ELR (cell line): ENCODE measurements around the gene HOXA3.

ENCODE experiments used
- DNase-seq: peaks from one replicate; pipeline ENCODE4 v3.0.0-alpha.2; 2015; ENCODE audit warnings: low read depth

HOXA3 gene

DNA sequence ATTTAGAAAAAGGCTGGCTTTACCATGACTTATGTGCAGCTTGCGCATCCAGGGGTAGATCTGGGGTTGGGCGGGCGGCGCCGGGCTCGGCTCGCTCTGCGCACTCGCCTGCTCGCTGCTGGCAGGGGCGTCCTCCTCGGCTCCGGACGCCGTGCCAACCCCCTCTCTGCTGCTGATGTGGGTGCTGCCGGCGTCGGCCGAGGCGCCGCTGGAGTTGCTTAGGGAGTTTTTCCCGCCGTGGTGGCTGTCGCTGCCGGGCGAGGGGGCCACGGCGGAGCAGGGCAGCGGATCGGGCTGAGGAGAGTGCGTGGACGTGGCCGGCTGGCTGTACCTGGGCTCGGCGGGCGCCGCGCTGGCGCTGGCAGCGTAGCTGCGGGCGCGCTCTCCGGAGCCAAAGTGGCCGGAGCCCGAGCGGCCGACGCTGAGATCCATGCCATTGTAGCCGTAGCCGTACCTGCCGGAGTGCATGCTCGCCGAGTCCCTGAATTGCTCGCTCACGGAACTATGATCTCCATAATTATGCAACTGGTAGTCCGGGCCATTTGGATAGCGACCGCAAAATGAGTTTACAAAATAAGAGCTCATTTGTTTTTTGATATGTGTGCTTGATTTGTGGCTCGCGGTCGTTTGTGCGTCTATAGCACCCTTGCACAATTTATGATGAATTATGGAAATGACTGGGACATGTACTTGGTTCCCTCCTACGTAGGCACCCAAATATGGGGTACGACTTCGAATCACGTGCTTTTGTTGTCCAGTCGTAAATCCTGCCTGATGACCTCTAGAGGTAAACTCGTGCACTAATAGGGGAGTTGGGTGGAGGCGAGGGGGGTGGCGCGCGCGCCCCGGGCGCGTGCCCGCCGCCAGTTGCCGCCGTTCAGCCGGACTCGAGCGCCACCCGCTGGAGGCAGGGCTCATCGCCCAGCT is 9.1 kb downstream of the HOXA3 start, which contains the start of gene HOXA5:
Gene HOXA5 (minus strand): TSS at position 659 of the 927 bp plus-strand sequence. CDS start 74 bp downstream, at position 585.
- DNase-seq: peak; percentile 96

DNA sequence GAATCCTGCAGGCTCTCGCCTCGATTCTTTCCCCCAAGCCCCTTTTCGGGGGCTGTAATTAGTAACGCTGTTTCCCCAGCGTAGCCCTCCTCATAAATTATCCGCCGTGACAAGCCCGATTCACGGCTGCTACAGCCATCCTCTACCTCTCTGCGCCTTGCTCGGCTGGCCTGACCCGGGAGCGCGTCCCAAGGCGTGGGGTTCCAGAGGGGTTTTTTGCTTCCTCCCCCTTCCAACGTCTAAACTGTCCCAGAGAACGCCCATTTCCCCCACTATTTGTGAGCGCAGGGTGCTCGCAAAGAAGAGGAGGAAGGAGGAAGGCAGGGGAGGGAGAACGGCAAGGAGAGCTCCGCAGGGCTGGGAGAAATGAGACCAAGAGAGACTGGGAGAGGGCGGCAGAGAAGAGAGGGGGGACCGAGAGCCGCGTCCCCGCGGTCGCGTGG is 9.8 kb downstream of the HOXA3 start:
- no peak for DNase-seq

DNA sequence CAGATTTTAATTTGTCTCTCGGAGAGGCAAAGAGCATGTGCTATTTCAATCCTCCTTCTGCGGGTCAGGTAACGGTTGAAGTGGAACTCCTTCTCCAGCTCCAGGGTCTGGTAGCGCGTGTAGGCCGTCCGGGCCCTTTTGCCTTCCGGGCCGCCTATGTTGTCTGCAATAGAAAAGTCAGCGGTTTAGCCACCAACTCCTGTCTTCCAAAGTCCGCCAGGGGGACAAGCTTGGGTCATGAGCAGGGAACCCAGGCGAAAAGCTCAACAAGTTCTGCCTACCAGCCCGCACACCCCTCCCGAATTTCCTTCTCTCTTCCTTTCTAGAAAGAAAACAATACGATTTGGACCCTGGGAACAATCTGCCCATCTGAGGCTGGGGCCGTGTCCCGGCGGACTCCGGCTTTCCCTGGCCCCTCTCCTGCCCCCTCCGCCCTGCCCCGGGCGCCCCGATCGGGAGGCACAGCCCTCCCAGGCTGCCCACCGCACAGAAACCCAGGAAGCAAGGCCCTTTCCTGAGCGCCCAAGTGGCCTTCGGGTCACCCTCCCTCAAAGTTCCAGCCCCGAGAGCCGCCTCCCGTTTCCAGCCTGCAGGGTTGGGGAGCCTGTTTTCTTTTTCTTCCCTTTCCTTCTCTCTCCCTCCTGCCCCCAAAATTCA is 10.3 kb downstream of the HOXA3 start:
- no peak for DNase-seq

DNA sequence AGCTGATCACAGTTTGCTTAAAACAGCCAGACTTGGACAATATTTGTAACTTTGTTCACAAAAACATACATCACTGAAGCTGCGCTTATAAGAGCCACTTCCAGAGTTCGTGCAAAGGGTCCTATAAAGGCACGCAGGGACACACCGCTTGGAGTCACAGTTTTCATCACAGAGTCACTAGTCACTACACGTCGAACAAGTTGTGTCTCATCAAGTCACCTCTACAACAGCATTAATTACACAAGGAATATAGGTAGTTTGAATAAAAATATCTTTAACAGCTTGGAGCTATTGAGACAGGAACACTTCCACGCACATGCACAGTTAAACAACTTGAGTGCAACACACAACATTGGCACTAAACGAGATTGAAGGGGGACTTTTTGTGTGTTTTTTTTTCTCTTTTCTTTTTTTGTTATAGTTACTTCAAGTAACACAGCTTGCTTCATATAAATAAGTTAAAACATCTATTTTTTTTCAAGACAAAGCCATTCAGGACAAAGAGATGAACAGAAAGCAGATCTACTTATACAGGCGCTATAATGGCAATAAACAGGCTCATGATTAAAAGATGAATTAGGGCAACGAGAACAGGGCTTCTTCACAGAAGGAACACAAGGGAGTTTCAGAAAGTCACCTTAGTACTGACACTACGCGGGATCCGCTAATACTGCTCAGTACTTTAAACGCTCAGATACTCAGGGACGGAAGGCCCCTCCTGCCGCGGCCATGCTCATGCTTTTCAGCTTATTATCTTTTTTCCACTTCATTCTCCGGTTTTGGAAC is 11.1 kb downstream of the HOXA3 start:
- no peak for DNase-seq

DNA sequence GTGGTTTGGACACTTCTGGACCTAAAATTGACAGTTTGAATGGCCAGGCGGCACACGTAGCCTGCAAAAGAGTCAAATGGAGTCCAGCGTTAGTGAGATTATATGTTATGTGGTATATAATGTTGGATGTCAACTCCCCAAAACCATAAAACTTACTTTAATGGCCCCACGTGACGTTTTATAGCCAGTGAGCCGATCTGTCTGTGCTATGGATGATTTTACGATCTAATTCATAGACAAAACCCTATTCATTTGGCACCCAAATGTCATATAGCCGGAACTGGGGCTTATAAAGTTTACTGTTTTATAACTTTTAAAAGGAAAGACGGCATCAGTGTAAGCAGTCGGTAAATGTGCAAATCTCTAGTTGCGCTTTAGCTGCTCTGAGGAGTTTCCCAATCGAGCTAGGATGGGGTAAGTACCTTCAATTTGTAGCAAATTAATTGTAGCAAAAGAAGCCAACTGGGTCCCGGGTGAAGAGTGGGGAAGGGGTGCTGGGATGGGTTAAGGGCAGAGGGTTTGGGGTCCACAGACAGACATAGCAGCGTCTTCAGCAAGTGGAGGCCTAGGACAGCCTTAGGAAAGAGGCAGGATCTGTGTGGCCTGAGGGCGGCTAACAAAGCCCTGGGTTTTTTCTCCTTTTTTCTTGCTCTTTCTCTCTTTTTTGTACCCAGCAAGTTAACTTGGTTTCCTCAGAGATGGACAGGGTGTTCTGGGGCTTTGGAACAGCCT is 12.1 kb downstream of the HOXA3 start:
- no peak for DNase-seq

DNA sequence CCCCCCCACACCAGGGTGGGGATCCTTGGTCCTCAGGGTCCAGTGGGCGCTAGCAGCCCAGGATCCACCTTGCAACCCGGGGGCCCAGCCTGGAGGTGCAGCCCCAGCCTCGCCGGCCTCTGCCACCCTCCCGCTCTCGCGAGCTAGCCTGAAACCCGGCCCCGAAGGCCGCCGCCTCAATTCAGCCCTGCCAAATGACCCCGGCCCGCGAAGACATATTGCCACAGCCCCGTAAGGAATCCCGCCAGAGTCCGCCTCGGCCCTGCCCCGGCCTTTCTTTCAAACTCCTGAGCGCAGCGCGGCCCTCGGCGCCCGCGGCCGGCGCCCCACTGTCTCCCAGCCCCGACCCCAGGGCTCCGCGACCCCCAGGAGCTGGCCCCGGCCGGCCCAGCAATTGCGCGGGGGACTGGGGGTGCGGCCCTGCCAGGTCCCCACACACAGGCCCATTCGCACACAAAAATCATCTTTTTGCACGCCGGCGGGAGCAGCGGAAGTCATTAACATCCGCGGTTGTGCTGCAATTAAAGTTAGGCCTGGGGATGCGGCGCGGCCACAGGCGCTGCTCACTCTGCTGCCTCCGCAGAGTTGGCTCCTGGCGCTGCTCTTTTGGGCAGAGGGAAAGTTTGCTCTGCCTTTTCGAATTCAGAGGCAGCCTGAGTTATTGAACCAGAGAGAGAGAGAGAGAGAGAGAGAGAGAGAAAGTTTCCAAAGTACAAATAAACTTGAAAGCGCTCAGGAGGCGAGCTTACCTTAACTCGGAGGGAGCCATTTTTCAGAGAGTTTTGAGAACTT is 12.9 kb downstream of the HOXA3 start:
- no peak for DNase-seq

DNA sequence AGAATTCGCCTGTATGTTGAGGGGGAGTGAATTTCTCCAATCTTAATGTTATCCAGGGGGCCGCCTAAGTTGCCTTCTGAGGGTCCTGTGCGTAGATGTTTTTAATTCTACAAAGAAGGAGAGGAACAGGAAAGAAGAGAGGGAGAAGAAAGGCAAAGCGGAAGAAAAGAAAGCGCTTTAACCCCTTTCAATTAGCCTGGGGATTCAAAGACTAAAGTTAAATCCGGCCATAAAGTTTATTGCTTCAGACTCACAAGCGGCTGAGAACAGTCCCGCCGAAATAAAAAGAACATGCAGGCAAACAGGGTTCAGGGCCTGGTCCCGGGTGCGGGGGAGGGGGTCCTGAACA is 13.4 kb downstream of the HOXA3 start:
- DNase-seq: no peak

DNA sequence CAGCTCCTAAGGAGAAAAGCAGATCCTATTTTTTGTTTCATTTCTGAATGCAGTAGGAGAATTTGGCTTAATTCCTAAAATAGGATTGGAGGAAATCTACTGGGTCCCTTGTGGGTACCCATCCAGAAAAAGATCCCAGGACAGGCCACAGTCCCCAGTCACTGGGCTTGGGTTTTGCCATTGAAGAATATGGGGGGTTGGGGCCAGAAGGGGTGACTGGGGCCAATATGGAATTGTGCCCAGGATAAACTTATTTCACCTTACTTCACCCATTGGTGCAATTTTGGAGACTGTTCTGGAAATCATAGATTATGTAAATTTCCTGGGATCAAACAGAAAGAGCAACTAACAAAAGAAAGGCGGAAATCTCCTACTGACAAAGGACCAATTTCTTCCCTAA is 13.9 kb downstream of the HOXA3 start:
- no peak for DNase-seq

DNA sequence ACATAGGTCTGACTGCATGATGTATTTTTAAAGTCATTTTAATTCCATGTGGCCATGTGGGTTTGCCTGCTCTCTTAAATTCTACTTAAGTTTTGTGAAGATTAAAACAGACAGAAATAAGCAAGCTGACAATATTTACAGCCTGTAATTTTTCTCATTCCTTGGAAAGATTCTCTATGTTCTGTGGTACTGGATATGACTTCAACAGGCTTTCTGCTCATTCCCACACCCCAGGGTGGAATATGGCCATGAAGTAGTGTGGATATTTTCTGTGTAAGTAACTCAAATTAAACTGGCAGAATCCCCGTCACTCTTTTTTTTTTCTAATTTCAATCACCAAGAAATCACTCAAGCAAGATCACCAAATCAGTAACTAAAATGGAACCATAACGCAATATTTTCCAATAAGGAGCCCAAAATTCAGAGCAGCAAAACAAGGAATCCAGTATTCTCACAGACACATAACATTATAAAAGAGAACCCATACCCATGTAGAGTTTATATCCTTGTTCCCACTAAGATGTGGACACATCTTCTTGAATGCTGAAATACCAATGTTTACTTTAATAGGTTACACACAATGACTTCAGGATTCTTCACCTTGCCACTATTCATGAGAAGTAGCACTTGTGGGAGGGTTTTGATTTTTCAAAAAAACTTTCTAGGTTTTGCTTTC is 14.6 kb downstream of the HOXA3 start:
- DNase-seq: no peak

DNA sequence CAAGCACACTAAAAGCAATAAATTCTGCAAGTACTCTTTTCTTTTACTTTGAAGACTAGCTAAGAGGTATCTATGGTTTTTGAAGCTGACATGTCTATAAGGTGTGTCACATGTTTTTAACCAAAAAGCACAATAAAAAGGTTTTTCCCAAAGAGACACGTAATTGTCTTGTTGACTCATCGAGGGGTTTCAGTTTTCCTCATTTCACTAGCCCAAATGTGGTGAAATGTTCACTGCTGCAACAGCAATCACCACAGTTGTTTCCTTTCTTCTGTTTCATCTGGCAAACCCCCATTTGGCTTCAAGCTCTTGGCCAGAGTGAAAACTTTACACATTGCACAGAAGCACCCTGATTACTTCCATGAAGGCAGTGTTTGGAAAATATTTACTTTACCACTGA is 18.0 kb downstream of the HOXA3 start:
- peak; percentile 95 for DNase-seq

DNA sequence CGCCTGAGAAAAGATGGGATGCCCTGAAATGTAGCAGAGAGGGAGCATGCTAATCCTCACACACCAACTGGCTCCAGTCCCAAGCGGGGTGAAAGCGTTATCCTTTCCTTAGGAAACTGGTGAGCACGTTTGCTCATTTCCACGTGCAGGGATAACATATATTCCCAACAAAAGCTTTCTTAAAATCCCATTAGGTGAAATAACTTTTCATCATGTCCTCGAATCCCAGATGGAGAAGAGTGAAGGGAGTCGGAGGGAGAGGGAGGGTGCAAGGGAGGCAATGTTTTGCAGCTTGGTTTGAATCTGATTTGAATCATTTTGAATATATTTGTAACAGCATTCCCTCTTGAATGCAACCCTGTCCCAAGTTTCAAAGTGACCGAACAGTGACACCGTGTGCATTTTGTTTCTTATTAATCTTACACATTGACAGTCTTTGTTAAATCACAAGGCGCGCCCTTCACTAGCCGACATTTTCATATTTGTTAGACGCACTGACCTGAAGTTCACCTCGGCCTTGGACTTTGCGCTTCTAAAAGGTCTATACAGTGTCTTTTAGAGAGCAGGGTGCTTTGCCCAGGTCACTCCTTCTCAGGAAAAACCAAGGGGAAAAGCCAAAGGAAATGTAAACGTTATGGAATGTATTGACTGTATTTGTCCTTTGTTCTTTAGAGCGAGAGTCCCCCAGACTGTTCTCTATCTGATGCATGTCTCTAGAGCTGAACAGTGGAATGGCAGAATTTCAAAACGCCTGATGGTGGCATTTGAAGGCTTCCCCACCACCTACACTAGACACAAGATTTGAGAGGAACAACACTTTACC is 18.8 kb downstream of the HOXA3 start:
- DNase-seq: no peak

DNA sequence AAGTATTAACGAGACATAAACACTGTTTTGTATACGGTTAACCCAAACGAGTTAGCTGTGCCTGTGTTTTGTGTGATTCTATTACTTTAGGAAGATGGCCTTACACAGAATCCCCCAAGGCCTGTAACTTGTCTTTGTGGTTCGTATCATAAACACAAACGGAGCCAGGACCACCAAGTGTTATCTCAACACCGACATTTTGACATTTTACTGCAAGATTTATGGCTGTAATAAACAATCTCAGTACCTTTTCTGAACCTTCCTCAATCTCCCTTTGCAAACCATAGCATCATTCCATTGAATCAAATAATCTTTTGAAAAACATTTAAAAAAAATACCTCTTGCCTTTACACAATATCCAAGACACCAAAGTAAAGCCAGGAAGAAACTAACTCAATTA is 19.4 kb downstream of the HOXA3 start:
- DNase-seq: no peak

DNA sequence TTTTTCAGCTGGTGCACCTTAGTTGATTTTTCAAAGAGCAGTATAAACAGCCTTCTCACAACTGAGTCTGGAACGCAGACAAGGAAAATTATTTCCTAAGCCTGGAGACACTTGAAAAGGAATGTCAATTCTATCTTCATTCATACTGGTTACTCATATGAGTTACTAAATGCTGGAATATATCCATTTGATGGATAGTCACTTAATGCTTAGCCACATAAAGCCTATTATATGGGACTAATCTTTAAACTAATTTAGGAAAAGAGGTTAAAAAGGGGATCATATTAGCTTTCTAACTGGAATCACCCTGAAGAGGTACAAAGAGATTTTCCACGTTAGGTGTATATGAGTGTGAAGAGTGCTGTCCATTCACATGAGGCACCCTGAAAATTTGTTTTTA is 20.2 kb downstream of the HOXA3 start:
- DNase-seq: no peak

DNA sequence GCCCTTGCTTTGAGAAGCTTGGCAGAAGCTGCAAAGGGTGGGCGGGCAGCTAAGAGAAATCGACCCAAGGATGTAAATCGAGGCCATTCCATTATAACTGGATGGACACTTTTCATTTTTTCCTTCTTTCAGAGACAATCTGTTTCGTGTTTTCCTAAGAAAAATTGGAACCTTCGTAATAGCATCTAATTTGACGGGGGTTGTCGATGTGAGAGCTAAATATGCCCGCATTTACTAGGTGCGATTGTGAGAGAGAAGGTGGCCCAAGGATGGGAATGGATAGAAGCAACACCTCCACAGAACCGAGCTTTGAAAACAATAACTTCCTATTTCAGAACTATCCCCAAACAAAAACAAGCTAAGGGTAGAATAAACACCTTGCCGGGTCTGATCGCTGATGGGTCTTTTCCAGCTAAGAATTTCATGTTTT is 21.0 kb downstream of the HOXA3 start:
- DNase-seq: no peak

DNA sequence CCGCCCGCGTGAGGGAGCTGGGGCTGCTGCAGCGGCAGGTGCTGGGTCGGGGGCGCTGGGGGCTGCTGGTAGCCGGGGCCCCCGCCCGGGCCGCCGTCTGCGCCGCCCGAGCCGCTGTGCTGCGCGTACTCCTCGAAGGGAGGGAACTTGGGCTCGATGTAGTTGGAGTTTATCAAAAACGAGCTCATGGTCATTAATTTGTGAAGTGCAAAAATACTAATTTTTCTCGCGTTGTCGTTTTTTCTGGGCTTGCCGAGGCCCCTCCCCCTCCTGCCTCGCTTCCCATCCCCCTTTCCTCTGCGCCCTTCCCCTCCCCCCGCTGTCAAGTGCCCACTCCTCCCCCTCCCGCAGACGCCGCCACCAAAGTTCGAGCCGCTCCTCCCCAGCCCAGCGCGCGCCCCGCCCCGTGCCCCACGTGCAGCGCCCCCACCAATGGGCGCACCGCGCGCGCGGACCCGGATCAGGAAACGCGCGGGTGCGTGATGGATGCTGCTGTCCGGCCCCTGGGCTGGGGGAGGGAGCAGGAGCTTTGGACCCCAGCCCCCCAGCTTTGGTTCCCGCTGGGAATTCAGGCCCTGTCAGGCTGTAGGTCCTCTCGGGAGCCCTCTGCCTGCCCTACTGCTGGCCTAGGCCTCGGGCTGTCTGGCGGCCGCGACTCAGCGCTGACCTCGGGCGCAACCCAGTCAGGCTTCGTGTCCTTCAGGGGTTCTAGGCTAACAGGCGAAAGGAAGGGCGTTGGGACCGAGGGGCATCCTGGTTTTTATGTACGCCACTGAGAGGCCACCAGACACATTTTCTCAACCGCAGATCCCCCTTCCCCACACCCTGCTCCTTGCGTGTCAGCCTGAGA is 21.6 kb downstream of the HOXA3 start, which contains the start of gene HOXA4:
Gene HOXA4 (minus strand): TSS at position 218 of the 850 bp plus-strand sequence. CDS start 24 bp downstream, at position 194.
- peak; percentile 95 for DNase-seq

DNA sequence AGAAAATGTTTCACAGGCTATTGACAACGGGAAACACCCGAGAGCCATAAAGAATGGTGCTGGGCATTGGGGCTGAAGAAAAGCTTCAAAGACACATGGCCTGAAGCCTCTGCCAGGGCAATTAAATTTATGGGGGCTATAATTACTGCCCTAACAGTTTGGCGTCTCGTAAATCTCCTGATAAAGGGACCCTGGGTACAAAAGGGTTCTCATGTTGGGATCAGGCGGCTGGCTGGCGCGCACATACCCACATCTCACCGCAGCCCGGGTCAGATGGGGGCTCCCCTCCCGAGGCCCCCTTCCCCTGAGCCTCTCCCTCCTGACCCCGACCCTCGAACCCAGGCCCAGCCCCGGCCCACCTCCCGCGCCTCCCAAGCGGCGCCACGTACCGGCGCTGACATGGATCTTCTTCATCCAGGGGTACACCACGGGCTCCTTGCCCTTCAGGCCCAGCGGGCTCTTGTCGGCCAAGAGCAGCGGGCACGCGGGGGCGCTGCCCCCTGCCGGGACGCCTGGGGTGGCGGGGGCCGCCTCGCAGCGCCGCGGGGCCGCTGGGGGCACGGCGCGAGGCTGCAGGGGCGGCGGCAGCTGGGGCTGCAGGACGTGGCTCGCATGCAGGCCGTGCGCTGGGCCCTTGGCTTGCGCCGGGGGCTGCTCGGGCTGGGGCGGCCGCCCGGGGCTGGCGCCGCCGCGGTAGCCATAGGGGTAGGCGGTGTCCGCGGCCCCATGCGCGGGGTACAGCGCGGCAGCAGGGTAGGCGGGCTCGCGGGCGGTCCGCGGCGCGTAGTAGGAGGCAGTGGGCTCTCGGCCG is 22.4 kb downstream of the HOXA3 start:
- DNase-seq: peak; percentile 68
